Pulmonary artery endothelial cell (primary cell): ENCODE data around the gene LUZP2. TPM values are rescaled to one million over a fixed set of nuclear protein-coding genes. Genes with fewer than 3 reads are reported as not detected.

Experiments used
- DNase-seq: peaks from one replicate; pipeline ENCODE4 v3.0.0-alpha.2; 2011; ENCODE audit warnings: low read depth, low spot score
- total RNA-seq: library from RNA; depleted of rRNA; stranded (reverse); fragments of >200 nt; gene quantifications from 2 replicates; pipeline ENCODE4 v1.2.3, GENCODE V29; 2014

The LUZP2 gene
- total RNA-seq, 1 donor from 2014 or later = not detected

DNA sequence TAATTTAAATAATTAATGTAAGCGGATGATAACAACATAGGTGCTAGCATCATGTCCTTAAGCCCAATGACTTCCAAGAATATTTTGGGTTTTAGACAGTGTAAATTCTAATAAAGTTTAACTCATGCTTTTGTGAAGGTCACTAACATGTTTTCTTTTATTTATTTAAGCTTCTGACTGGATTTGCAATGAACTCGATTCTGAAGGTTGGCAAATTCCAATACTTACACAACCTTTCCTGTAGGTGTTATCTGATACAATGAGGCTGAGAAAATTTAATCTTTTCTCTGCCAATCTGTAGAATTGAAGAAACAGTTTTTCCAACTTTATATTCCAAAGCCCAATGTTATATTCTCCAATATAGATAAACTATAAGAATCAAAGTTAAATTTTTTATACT, 311.3 kb downstream of the LUZP2 start:
- DNase-seq = no peak

DNA sequence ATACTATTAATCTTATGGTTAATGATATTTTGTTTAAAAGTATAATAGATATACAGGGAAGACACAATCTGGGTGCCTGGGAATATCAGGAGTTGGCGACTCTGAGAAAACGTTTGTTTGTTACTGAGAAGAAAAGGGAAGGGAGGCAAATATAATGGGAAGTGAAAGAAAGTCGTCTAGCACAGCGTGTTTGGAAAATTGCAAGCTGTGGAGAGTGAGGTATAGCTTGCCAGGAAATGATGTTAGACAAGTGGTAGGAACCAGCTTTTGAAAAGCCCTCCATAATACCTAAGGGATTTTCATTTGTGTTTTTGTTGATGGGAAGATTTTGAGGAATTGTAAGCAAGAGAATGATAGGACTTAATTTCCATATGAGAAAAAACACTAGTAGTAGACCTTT, 322.2 kb downstream of the LUZP2 start:
- no peak for DNase-seq

DNA sequence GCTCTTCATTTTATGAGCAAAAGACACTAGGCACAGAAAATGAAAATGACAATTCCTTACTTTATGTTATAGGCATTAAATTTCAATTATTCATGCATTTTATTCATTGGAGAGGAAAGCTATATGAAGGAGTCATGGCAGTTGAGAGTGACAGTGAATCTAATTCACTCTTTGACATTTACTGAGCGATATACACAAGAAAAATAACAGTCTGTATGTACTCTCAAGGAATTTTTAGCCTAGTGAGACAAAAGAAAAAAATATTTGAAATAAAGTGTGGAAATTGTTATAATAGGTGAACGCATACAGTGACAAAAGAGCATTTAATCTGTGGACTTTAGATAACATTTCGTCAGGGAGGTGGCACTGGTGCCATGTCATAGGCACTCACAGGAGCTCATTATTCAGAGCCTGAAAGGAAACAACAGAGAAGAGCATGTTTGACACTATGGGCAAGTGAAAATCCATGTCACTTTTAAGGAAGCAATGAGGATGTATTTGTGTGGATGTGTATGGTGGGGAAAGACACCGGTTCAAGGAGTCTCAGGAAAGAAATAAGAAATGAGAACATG, 323.1 kb downstream of the LUZP2 start:
- DNase-seq = no peak

DNA sequence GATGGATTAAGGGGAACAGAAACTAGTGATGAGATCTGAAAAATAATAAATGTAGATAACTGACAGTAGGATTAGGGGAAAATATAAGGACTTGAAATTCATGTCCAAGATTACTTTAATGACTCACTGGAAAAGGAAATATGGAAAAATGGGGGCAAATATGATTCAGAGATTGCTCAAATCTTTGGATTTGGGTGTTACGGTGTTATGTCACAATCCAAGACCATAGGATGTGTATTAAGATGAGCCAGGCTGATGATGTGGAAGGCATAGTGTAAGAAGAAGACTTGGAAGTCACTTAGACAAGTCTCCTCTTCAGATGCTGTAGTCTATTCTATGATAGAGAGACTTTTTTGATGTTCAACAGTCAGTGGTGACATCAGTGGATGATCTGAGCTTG, 323.7 kb downstream of the LUZP2 start:
- DNase-seq = no peak

DNA sequence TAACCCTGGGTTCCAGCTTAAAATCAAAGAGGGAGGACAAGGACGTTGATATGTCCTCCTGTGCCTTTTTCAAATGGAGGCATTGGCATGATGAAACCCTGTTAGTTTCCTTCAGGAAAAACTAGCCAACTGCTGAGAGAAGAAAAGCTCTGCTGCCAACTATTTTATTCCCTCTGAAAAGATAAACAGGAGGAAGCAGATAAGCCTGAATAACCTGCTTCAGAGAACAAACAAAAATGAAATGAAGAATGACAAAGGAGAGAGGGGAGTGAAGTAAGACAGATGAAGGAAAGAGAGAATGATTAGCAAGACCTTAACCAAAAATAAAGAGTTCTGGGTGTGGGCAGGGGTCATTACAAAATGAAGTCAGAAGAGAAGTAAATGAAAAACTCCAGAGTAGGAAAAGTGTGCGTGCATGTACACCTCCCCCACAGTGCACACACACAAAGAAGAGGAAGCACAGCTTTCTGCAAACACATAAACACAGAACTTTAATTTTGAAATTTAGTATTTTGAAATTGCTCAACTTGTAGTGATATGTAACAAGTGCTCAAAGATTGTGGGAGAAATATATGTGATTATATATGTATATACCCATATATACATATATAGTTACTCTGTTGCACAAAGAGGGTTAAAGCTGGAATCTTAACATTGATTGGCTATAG, 332.2 kb downstream of the LUZP2 start:
- DNase-seq = no peak

DNA sequence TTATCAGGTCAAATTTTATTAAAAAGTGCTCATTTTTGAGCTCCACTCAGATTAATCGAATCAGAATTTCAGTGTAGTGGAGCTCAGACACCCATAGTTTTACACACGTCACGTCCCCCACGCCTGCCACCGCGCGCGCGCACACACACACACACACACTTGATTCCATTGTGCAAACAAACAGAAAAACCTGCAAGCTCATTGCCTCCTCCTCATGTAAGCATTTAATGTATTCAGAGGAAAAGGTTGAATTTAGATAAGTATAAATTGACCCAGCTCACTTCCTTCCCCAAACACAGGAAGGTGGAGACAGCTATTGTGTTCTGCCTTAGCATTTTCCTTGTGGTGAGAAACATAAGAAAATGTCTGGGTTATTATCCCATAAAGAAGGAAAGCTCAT, 336.7 kb downstream of the LUZP2 start:
- DNase-seq = no peak

DNA sequence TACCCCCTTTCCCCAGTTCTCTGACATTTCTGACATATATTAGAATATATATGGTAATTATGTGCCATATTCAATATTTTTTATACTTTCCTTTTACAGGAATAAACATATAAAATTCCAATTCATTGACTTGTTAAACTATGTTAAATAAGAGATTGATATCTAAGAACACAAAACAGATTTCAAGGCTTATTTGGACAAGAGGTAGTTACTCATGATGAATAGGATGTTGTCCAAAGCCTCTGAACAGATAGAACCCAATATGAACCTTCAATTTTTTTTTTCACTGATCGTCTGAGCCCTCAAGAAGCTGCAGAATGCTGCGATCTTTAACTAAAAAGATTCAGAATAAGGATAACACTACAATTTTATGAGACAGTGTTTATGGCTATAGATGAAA, 340.3 kb downstream of the LUZP2 start:
- DNase-seq = no peak

DNA sequence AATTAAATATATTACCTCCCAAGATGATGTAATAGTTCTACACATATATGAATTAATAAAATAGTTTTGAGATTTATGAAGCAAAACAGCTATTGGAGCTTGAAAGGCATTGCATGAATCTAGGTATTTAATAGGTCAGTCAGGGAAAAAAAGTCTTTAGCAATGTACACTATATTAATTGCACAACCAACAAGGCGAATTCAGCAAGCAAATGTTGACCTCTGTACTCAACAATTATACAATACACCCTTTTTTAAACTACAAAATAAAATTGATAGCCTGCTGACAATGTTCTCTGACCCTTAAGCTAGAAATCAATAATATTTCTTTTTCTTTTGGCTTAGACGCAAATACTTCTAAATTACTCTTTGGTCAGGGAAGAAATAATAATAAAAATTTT, 345.5 kb downstream of the LUZP2 start:
- DNase-seq = no peak

DNA sequence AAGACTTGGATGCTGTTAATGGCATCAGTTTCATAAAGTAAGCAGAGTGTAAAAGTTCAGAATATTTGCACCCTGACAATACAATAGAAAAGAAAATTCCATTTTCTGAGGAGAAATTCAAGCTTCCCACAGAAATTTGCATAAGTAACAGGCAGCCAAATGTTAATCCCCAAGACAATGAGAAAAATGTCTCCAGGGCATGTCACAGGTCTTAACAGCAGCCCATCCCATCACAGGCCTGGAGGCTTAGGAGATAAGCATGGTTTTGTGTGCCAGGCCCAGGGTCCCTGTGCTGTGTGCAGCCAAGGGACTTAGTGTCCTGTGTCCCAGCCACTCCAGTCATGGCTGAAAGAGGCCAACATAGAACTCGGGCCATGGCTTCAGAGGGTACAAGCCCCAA, 347.6 kb downstream of the LUZP2 start:
- no peak for DNase-seq

DNA sequence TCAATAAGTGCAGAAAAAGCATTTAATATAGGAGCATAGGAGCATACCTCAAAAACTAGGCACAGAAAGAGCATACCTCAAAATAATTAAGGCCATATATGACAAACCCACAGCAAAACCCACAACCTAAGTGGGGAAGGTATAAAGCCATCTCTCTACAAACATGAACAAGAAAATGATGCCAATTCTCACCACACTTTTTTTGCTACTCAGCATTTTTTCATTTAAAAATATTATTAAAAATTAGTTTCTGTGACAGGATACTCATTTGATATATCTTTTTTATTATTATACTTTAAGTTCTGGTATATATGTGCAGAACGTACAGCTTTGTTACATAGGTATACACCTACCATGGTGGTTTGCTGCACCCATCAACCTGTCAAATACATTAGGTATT, 352.0 kb downstream of the LUZP2 start:
- DNase-seq = no peak

DNA sequence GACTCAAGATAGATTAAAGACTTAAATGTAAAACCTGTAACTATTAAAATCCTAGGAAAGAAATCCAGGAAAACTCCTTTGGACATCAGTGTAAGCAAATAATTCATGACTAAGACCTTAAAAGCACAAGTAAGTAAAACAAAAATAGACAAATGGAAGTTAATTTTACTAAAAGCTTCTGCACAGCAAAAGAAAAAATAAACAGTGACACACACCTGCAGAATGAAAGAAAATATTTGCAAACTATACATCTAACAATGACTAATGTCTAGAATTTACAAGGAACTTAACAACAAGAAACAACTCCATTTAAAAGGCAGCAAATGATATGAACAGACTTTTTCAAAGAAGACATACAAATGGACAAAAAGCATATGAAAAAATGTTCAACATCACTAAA, 359.1 kb downstream of the LUZP2 start:
- no peak for DNase-seq

DNA sequence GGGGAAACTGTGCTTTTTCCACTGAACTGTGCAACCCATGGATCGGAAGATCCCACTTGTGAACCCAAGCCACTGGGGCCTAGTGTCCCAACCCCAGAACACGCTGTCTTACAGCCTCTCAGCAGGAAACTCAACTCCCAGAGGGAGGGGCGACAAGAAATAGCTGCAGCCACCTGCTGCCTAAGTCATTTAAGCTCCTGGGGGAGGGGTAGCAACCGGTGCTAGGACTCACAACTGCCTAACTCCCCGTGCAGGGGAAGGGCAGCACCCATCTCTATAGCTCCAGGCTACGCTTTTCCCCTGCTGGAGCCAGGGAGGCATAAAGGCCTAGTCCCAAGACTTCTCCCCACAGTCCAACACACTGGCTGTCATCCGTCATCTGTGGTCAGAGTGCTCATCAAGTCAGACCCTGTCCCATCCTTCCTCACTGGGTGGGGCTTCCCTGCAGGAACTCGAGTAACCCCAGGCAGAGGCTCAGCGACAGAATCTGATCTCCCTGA, 363.0 kb downstream of the LUZP2 start:
- no peak for DNase-seq

DNA sequence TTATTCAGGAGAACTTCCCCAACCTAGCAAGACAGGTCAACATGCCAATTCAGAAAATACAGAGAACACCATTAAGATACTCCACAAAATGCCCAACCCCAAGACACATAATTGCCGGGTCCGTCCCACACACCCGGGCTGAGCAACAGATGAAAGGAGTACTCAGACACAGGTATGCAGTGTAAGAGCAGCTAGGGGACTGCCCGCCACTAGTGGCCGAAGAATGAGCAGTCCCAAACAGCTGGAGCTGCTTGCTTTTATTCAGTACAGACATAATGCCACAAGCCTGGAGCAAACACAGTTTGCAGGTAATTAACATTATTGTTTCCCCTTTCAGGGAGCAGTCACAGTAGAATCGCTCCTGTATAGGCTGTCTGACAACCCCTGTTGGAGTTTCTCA, 364.6 kb downstream of the LUZP2 start:
- no peak for DNase-seq

DNA sequence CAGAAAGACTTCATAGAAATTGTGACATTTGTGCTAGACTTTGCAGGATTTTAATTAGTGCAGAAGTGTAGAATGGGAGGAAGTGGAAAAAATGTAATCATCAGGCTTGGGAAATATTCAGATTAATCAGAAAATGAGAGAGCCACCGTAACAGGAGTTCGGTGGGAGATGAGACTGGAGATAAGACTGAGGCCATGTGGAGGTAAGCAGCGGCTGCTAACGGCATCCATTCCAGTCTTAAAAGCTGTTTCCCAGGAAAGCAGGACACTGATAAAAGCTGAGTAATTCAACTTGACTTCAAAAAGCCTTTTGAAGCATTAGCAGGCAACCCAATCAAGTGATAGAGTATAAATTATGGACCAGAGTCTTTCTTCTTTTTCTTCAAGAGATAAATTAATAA, 369.9 kb downstream of the LUZP2 start:
- DNase-seq = no peak

DNA sequence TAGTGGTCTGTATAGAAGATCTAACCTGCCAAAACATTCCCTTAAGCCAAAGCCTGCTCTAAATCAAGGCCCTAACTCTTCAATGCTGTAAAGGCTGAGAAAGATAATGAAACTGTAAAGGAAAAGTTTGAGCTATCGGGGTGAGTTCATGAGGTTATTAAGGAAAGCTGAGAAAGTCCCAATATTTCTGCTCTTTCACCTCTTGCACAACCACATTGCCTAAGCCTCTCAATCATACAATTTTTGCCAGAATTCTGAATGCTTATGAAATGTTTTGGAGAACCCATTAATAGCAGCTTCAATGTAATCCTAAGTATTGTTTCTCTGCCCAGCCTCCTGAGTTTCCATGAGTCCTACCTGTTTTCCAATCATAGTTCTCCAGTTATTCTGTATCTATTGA, 373.2 kb downstream of the LUZP2 start:
- DNase-seq = no peak

DNA sequence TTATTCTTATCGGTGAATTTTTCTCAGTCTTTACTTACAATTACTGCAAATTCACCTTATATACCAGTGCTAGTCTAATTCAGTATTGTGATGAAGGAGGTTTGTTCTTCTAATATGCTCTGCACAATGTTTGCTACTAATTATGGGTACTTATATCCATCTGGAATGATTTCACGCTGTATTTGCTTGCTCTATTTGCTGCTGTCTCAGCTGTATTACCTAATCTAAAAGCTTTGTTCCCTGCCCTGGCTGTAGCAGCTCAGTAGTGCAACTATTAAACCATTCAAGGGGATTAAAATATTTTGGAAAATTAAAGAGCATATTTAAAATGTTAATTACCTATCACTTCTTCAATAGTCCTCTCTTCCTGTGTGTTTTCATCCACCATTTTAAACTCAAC, 375.3 kb downstream of the LUZP2 start:
- DNase-seq = no peak

DNA sequence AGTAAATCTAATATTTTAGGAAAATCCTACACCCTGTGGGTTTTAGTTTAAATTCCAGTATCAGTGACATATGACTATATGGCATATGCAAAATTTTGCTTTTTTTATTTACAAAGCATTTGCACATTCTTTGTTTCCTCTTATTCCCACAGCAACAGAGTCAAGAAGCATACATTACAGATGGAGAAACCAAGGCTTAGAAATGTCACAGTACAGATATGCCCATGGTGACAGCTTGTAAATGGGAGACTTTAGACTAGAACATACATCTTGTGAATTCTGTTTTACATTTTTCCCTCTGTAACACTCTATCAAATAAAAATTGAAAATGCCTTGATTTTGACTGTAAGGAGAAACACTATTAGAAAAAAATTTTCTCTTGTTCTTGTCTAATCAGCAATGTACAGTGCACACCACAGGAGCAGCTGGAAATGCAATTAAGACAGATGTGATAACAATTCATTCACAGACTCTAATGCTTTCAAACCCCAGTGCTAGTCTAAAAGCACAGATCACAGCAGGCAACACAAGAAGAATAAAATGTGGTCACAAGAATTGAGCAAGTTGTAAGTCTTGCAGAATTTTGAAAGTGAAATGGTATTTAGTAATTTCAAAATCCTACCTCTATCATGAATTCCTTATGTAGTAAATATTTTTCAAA, 375.9 kb downstream of the LUZP2 start:
- no peak for DNase-seq

DNA sequence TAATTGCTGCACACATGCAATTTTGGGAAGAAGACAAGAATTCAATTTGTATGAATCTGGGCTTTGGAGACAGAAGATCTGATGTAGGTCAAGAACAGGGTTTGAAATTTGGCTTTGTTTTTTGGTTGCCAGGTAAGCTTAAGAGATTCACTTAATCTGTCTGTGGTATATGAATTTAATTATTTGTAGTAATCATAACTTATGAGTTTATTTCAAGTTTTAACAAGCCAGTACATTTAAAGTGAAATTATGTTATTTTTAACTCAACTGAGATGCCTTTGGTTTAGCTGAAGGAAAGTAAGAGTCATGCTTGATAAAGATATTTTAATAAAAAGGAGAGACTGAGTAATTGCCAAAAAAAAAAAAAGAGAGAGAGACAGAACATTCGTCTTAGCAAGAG, 384.1 kb downstream of the LUZP2 start:
- no peak for DNase-seq

DNA sequence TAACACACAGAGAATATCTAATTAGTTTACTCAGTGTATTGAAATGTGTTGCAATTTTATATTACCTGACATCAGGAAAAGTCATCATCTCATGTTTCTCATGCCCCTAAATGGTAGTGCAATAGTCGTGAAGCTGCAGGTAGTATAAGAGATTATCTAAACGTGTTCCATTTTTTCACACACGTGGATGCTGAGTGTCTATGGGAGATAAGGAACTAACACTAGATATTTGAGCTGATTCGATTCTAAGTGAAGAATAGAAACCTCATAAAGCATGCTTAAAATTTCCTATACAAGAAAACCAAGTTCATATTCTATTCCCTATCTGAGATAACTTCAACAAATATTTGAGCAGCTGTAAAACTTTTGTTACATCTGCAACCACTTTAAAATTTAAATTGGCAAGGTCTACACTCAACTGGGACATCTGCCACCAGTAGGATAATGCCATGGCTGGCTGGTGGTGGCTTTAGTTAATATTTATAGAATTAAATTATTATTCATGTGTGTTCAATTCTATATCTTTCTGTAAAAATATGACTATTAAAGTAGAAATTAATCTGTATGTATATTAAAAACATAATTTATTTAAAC, 388.8 kb downstream of the LUZP2 start:
- DNase-seq = no peak

DNA sequence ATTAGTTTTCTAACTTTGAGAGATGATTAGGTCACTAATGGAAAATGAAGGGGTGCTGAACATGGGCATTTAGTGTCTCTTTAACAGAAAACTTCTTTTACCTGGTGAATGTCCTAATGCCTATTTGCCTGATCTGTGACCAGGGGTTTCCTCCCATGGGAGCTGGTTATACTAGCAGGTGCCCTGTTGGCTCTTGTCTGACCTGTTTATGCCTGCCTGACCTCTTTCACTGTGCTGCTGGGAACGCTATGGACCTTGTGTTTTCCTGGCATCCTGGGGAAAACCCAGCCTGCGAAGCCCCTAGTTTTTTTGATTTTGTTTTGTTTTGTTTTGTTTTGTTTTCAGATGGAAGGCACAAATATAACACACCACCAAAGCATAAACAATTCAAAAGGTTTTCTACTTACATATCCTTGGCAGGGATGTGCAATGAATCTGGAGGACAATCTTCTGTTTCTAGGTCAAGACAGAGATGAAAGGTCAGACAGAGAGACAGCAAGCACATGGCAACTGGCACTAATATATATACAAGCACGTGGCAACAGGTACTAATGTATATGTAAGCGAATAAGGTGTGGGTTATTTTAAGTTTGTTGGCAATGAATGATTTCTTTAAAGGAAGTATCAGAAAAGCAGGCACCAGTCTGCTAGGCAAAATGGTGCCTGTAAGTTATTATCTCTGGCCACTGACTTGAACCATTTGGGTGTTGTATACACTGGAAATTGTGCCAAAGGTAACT, 390.2 kb downstream of the LUZP2 start:
- no peak for DNase-seq

DNA sequence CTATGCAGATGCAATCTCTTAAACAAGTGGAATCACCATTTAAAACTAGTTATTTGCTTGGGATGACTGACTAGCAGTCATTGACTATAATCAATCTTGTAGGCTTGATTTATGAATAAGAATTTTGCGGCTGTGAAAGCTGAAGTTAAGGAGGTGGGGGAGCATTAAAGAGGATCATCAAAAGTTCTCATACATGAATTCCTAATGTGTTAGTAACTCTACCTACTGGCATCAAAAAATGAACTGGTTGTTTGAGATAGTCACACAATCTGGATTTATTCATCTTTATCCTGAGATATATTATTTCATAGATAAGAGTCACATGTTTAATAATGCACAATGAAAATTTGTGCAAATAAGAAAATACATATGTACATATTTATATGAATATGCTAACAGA, 393.6 kb downstream of the LUZP2 start:
- DNase-seq = no peak
